WERI-Rb-1 (cell line): ENCODE measurements around the gene PARD3B.

Source experiments
- DNase-seq: peaks from one replicate; pipeline ENCODE4 v3.0.0-alpha.2; 2020
- H3K27ac ChIP-seq: fragments of 250-450 bp; sonication (Bioruptor Pico); 2 replicates; pipeline ENCODE4 v1.5.1; 2020; ENCODE audit warnings: mild to moderate bottlenecking, moderate library complexity
- H3K27me3 ChIP-seq: fragments of 250-450 bp; sonication (Bioruptor Pico); 2 replicates; pipeline ENCODE4 v1.5.1; 2021; ENCODE audit warnings: mild to moderate bottlenecking, low read depth, moderate library complexity; ENCODE audit not compliant: insufficient read depth, severe bottlenecking
- H3K36me3 ChIP-seq: fragments of 250-450 bp; sonication (Bioruptor Pico); 2 replicates; pipeline ENCODE4 v1.5.1; 2020; ENCODE audit warnings: mild to moderate bottlenecking, moderate library complexity
- H3K4me3 ChIP-seq: 2 replicates; pipeline ENCODE4 v1.5.1; 2011; ENCODE audit warnings: low read depth, mild to moderate bottlenecking, control low read depth, low read length
- H3K9me3 ChIP-seq: fragments of 250-450 bp; sonication (Bioruptor Pico); 2 replicates; pipeline ENCODE4 v1.5.1; 2021; ENCODE audit warnings: mild to moderate bottlenecking, moderate library complexity; ENCODE audit not compliant: severe bottlenecking
- TF ChIP-seq, protein P1 (sequence below): IDR thresholded peaks from 2 replicates; pipeline ENCODE4 v1.5.1; 2011; ENCODE audit warnings: low read depth, mild to moderate bottlenecking, control low read depth, inconsistent platforms, low read length

Gene PARD3B

DNA sequence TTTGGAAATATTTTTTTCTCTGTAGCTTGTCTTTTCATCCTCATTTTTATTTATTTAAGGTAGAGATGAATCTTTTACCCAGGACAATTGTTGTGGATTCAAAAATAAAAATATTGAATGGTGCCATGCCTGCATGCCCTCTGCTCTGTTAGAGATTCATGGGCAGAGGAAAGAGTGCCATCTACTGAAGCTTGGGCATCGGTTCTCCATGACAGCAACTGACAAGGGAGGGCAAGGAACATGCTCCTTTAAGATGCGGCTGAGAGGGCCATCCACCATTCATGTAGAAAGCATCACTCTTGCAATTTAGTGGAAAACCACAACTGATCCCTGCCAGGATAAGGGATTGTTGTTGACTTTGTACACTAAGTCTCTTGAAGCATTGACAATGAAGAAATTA is 79.9 kb downstream of the PARD3B start:
- no peak for DNase-seq
- H3K27ac ChIP-seq, result no peak overlapping the region
- TF ChIP-seq, protein P1, sequence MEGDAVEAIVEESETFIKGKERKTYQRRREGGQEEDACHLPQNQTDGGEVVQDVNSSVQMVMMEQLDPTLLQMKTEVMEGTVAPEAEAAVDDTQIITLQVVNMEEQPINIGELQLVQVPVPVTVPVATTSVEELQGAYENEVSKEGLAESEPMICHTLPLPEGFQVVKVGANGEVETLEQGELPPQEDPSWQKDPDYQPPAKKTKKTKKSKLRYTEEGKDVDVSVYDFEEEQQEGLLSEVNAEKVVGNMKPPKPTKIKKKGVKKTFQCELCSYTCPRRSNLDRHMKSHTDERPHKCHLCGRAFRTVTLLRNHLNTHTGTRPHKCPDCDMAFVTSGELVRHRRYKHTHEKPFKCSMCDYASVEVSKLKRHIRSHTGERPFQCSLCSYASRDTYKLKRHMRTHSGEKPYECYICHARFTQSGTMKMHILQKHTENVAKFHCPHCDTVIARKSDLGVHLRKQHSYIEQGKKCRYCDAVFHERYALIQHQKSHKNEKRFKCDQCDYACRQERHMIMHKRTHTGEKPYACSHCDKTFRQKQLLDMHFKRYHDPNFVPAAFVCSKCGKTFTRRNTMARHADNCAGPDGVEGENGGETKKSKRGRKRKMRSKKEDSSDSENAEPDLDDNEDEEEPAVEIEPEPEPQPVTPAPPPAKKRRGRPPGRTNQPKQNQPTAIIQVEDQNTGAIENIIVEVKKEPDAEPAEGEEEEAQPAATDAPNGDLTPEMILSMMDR, result 0 out of 2 replicates have a peak, but pooled peaks have one; percentile 10
- no peaks in the 10 kb centered on the region for H3K27me3 ChIP-seq
- no peak overlapping the region for H3K4me3 ChIP-seq
- H3K36me3 ChIP-seq, result no peaks in the 10 kb centered on the region
- no peaks in the 10 kb centered on the region for H3K9me3 ChIP-seq

DNA sequence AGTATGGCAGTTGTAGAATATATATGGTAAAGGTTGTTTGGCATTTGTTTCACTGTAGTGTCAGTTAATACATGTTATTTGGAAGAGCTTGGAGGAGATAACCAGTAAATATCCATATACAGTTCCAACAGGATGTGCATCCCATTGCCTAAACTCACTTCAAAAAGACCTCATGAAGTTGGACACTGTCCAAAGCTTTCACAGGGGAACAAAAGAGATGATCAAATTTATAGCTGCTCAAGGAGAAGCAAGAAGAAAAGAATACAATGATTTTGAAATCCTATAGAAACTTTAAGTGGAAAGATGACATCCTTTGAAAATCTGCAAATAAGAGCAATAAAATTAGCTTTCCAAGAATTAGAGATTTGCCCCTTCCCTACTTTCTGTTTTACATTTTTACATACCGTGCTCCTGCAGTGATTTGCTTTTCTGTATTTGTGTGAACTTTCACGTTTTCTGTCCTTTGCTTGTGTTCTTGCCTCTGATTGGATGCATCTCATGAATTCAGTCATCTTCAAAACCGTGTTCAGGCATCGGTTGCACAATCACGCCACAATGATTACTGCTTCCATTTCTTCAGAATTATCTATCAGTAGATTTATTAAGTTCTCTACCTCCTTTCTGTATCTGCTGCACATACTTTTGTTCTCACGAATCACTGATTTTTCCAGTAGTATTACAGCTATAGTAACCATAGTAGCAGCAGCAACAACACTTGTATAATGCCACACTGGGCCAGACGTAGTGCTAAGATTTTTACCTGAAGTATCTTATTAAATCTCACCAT is 83.8 kb downstream of the PARD3B start:
- Histone ChIP-seq H3K27me3 (no peaks in the 10 kb centered on the region), H3K4me3 (no peak overlapping the region), H3K36me3 (no peaks in the 10 kb centered on the region), H3K27ac (no peak overlapping the region), H3K9me3 (no peaks in the 10 kb centered on the region)
- no peak for DNase-seq
- TF ChIP-seq, protein P1, result no peak

GRCh38 chr2:204632410-204632809 is 87.1 kb downstream of the PARD3B start:
- Histone ChIP-seq H3K9me3 (no peaks in the 10 kb centered on the region), H3K27ac (no peak overlapping the region), H3K4me3 (no peak overlapping the region), H3K36me3 (no peaks in the 10 kb centered on the region), H3K27me3 (no peaks in the 10 kb centered on the region)
- no peak for DNase-seq
- TF ChIP-seq, protein P1, result no peak

DNA sequence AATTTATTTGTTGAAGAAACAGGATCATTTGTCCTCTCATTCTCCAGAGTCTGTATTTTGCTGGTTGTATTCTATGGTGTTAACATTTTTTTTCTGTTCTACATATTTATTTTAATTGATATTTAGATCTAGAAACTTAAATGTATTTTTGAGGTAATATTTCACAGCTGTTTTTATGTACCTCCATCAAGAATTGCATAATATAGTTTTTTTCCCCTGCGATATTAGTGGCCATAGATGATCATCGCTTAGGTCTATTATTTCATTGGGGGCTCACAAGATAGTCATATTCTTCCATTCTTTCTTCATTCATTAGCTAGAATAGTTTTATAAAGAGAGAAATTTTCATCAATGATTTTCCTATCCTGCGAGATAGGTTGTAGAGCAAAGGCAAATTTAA is 89.3 kb downstream of the PARD3B start:
- Histone ChIP-seq H3K27me3 (no peaks in the 10 kb centered on the region), H3K36me3 (no peaks in the 10 kb centered on the region), H3K9me3 (no peaks in the 10 kb centered on the region), H3K27ac (no peak overlapping the region), H3K4me3 (no peak overlapping the region)
- TF ChIP-seq, protein P1, result no peak
- no peak for DNase-seq

DNA sequence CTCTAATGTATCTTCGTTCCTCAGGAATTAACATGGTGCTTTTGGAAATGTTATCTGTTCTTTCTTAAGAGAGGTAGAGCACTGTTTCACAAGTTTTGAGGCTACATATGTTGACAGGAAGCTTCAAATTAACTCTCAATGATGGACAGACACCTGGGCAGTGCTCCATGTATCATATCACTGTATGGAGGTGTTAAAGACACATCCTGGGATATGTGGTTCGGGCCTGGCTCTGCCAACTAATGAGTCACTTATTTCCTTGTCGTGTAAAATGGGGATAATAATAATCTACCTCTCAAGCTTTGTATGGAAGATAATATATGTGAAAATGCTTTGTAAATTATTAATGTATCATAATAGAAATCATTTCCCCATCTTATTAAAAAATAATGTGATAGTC is 90.2 kb downstream of the PARD3B start:
- no peaks in the 10 kb centered on the region for H3K9me3 ChIP-seq
- H3K36me3 ChIP-seq, result no peaks in the 10 kb centered on the region
- TF ChIP-seq, protein P1, result no peak
- H3K27ac ChIP-seq, result no peak overlapping the region
- H3K27me3 ChIP-seq, result no peaks in the 10 kb centered on the region
- DNase-seq, result no peak
- H3K4me3 ChIP-seq, result no peak overlapping the region
